NCI-H345 (cell line): ENCODE measurements around the gene AKAP11.
"Not testable (repeated sequence)": the region's sequence is repeated elsewhere in the genome, so short reads cannot be mapped to it uniquely, and the experiment has no call there.

Experiments
- DNase-seq: peaks from one replicate; lab custom pipeline; 2025; lab: John Stamatoyannopoulos, UW

Gene AKAP11, protein sequence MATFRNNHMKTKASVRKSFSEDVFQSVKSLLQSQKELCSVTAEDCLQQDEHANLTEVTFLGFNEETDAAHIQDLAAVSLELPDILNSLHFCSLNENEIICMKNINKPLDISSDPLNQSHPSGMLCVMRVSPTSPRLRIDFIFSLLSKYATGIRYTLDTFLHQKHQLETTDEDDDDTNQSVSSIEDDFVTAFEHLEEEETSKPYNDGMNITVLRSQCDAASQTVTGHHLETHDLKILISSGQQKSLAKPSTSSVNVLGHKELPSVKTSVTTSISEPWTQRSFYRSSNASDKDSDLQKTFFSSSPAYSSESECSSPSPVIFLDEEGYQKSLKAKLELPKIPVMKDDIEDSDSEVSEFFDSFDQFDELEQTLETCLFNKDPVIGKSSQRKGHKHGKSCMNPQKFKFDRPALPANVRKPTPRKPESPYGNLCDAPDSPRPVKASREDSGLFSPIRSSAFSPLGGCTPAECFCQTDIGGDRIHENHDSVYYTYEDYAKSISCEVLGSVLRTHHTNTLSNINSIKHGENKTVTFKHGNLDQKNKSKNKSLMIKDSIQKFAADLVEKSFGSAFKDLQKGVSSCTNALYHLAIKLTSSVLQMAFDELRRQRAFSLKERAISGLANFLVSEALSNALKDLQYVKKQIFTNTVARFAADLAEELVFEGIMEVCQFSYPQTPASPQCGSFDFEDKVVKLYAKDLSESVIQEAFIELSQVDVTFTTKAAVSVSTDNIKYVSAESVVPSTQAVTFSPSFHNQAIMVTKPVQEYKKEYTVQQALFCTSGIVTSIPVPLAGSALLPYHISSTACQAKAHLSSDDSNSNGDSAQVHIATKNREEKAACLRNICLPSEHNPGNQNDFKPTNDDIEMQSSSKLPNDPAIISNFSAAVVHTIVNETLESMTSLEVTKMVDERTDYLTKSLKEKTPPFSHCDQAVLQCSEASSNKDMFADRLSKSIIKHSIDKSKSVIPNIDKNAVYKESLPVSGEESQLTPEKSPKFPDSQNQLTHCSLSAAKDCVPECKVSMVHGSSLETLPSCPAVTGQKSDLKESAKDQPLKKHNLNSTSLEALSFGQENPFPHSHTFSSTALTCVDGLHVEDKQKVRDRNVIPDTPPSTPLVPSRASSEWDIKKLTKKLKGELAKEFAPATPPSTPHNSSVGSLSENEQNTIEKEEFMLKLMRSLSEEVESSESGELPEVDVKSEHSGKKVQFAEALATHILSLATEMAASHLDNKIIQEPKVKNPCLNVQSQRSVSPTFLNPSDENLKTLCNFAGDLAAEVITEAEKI (N-terminal part only)

DNA sequence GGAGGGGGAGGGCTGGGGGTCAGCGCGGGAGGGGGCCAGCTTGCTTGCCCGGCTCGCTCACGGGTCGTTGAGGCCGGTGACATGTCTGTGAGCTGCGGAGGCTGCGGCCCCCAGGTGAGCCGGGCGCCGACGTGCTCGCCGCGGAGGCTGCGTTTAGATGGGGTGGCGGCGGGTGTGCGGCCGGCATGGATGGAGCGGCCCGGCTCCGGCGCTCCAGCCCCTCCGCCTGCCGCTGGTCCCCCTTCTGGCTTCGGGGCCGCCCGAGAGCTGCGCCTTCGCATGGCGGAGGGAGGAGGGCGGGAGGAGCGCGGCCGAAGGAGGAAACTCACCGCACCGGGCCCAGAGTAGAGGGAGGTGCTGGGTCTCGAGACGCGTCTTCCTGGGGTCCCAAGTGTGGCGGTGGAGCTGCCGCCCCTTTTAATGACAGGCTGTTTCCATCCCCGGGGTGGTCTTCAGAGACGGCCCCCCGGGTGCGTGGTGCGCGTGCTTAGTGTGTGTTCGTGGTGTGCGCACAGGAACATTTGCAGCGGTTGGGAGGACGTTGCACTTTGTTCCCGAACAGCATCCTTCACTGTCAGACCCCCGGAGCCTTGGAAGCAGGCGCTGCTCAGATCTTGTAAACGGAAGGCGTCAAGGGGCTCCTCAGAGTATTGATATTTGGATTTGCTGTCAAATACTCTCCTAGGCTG lies at the start of gene AKAP11:
Gene AKAP11, plus strand, starts transcription at position 38 of the 689 bp plus-strand sequence. CDS start 14,197 bp downstream, outside the sequence.
- peak; percentile 11 for DNase-seq

DNA sequence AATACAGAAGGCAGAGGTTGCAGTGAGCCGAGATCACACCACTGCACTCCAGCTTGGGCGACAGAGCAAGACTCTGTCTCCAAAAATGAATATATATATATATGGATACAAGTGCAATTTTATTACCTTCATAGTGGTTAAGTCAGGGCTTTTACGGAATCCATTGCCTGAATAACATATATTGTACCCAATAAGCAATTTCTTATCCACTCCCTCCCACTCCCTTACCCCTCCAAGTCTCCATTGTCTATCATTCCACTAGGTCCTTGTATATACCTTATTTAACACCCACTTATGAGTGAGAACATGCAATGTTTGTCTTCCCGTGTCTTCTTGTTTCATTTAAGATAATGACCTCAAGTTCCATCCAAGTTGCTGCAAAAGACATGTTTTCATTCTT lies 48.3 kb upstream of the AKAP11 start:
- no peak for DNase-seq

- DNase-seq, result no peak
Measured at GRCh38 chr13:42225051-42225450, 46.9 kb upstream of the AKAP11 start.

GRCh38 chr13:42226759-42227158 lies 45.2 kb upstream of the AKAP11 start:
- not testable (repeated sequence) for DNase-seq

GRCh38 chr13:42228527-42228926 lies 43.4 kb upstream of the AKAP11 start:
- no peak for DNase-seq

DNA sequence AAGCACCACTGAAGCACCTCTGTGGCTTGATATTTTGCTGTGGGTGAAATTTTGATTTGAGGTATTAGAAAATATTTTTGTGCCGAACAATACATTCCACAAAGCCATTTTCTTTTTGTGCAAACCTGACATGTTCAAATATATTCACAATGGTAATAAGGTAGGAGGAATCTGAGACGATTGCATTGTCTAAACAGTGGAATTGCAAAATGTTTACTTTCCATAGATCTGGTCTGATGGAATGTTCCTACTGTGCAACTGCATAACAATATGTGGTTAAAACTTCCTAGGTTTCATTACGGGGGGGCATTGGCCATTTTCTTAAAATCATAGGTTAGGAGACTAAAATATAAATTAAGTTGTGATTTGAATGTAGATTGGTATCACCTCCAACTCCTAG lies 42.7 kb upstream of the AKAP11 start:
- no peak for DNase-seq

- DNase-seq, result no peak
Measured at GRCh38 chr13:42232671-42233070, 39.3 kb upstream of the AKAP11 start.

DNA sequence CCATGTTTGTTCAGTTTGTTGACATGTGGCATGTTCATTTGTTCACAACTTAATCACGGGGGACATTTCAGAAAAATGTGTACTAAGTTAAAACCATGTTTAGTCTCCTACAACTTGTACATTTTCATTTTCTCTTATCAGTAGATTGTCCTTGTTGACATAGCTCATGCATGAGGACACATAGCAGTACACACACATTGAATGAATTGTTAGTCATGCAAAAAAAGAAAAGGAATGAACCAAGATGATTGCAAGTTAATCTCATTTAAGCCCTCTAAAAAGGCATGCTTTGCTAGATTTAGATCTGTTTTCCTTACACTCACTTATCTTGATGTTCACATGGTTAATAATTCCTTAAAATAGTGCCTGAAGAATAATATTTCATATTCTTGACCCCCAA lies 38.2 kb upstream of the AKAP11 start:
- DNase-seq, result no peak

GRCh38 chr13:42239161-42239560 lies 32.8 kb upstream of the AKAP11 start:
- no peak for DNase-seq

DNA sequence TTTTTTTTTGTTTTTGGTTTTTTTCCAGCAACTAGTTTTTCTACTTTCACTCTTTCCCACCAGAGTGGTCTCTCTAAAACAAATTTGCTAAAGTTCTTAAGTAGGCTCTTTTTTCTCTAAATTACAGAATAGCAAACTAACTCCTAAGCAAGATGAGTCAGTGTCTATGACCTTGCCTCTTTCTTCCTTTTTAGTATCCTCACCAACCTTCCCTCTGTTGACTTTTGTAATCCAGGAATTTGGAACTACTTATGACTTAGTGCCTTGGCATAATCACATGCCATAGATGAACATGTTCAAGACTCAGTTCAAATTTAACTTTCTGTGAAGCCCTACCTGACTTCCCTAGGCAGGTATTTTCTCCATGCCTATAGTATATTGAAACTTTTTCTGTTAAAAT lies 32.3 kb upstream of the AKAP11 start:
- DNase-seq, result no peak

DNA sequence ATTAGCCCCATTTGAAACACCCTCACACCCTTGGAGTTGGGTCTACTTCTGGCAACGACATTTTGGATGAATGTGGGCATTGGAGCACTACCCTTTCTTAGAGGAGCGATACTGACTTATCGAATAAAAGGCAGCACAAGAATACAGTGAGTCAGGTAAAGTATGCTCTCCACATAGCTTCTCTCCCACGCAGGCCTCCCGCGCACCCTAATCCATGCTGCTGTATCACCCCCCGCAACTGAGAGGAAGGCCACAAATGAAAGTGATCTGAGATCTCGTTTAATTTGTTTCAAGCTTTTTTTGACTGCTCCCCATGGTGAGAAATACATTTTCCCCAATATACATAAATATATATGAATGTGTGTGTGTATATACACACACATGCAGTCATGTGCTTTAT lies 25.4 kb upstream of the AKAP11 start:
- no peak for DNase-seq

DNA sequence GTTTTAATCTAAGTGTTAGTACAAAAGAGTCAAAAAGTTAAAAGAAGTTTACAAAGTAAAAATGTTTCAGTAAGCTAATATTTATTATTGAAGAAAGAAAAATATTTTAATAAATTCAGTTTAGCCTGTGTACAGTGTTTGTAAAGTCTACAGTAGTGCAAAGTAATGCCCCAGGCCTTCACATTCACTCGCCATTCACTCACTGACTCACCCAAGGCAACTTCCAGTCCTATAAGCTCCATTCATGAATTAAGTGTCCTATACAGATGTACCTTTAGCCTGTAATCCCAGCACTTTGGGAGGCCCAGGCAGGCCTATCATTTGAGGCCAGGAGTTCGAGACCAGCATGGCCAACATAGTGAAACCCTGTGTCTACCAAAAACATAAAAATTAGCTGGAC lies 24.1 kb upstream of the AKAP11 start:
- no peak for DNase-seq

- no peak for DNase-seq
Measured at GRCh38 chr13:42255886-42256285, 16.1 kb upstream of the AKAP11 start.

DNA sequence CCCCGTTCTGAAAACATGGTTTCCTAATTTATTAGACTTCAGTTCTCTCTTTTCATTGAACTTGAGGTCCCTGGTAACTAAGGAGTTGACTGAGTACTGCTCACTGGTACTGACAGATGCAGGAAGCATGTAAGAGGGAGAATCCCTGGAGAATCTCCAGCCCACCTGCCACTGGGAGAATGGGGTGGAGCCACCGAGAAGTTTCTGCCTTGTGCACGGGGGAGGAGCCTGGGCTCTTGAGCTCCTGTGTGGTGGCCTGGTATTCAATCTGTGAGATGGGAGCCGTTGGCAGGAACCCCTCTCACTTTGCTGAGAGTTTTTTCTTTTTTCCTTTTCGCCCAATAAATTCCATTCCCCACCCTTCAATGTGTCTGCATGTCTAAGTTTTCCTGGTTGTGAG lies 13.2 kb upstream of the AKAP11 start:
- DNase-seq, result no peak

GRCh38 chr13:42259515-42259914 lies 12.4 kb upstream of the AKAP11 start:
- DNase-seq, result no peak

GRCh38 chr13:42260903-42261654 lies 10.9 kb upstream of the AKAP11 start:
- no peak for DNase-seq

GRCh38 chr13:42266473-42266872 lies 5.5 kb upstream of the AKAP11 start:
- no peak for DNase-seq

DNA sequence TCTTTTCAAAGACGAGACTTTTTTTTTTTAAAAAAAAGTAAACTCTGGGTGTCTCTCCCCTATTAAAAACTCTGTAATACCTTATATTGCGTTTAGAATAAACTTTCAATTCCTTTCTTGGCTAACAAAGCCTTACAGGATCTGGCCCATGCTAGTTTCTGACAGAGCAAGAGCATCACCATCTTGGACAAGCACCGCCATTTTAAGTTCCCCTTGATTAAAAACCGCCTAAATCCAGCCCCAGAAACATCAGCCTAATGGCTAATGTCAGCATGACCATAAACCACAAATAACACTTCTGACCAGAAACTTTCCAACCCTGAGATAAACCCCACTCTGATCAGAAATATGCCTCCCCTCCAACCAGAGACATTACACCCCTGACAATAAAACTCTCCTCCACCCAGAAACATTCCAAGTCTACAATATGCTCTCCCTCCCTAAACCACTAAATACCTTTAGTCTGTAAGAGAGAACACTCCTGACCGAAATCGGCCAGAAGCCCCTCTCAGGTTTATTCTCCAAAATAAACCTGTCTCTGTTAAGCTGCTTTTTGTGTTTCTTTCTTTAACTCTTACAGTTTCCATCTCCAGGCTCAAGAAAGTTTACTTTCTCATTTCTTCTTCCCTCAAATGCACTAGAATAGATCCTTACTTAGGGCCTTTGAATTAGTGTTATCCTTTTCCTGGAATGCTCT lies 1.6 kb upstream of the AKAP11 start:
- DNase-seq, result no peak

DNA sequence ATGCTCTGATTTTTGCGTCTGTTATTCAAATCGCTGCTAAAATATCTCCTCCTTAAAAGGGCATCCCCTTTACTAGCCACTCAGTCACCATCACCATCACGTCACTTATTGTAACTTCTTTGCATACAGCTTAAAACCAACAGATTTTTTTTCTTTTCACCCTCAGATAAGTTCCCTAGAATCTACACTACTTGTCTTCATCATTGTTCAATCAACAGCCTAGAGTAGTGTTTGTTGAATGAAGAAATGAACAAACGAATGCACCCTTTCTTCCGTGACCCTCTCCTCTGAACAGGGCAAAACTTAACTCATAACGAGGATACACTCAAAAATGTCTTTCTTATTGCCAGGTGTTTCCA lies 1.1 kb upstream of the AKAP11 start:
- DNase-seq, result no peak

DNA sequence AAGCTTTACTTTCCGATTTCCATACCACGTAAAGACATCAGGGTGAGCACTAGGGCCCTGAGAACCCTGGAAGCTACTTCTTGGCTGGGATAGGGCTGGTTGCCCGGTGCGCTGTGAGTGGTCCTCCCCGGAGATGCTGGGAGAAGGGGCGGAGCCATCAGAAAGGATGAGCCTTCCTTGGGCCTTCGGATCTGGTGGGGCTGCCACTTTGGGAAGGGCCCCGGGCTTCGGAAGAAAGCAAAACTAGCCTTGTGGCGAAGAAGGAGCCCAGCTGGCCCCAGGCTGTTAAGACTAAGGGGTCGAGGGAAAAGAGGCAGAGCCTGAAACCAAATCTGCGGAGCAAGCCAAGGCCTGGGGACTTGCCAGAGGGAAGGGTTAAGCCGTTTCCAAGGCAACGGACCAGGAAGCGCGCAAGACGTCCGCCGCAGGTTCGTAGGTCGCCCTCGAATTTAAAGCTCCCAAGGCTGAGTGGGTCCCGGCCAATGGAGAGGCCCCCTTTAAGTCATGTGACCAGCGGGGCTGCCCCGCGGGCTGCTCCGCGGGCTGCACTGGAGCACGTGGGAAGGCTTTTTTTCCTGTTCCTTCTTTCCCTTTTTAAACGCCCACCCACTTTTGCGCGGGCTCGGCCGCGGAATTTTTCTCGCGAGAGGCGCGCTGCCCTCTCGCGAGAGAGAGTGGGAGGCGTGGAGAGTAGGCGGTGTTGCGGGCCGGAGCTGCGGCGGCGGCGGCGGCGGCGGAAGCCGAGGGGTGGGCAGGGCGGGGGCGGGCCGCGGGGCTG lies 426 bp upstream of the AKAP11 start:
- peak; percentile 95 for DNase-seq
